ENCODE results near the gene RABGGTB. TPM values are rescaled to one million over a fixed set of nuclear protein-coding genes. Genes with fewer than 3 reads are reported as not detected.
"Not testable (repeated sequence)": the region's sequence is repeated elsewhere in the genome, so short reads cannot be mapped to it uniquely, and the experiment has no call there.

Gene RABGGTB
- total RNA-seq, 4 donors from 2014 or later: 54.5 to 87.6 (median 74.2) TPM

GRCh38 chr1:75765697-75766355 is 20.2 kb upstream of the RABGGTB start:
- intact Hi-C loops (cut with DNase I; ENCODE audit: low total_unique reads): no loop called here
- Histone ChIP-seq H3K4me1 (no peaks in the 10 kb centered on the region), H3K36me3 (no peaks in the 10 kb centered on the region), H3K27me3 (no peaks in the 10 kb centered on the region), H3K27ac (no peak overlapping the region), H3K9me3 (no peaks in the 10 kb centered on the region), H3K4me3 (no peak overlapping the region)
- no peak for DNase-seq
- TF ChIP-seq POLR2A (IDR thresholded peaks at IDR 0.05) (no peak), CTCF (IDR thresholded peaks at IDR 0.05) (no peak)

DNA sequence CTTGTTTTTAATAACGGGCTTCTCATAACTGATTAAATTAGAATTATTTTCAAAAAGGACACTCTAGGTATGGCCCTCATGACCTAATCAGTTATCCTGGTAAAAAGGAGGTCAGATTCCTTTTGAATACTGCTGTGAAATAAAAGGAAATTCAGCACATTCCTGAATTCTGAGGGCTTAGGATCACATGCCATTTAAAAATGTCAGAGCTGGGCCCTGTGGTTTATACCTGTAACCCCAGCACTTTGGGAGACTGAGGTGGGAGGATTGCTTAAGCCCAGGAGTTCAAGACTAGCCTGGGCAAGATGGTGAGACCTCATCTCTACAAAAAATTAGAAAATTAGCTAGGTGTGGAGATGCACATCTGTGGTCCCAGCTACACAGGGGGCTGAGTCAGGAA is 18.0 kb upstream of the RABGGTB start:
- intact Hi-C loops (cut with DNase I; ENCODE audit: low total_unique reads): no loop called here
- TF ChIP-seq CTCF (IDR thresholded peaks at IDR 0.05): no peak
- no peak for TF ChIP-seq POLR2A (IDR thresholded peaks at IDR 0.05)
- DNase-seq: no peak
- H3K36me3 ChIP-seq: no peaks in the 10 kb centered on the region
- H3K27me3 ChIP-seq: no peaks in the 10 kb centered on the region
- no peaks in the 10 kb centered on the region for H3K9me3 ChIP-seq
- no peak overlapping the region for H3K27ac ChIP-seq
- H3K4me3 ChIP-seq: no peak overlapping the region
- no peaks in the 10 kb centered on the region for H3K4me1 ChIP-seq

GRCh38 chr1:75770761-75771160 is 15.3 kb upstream of the RABGGTB start:
- DNase-seq: no peak
- H3K4me1 ChIP-seq: no peaks in the 10 kb centered on the region
- no peak overlapping the region for H3K4me3 ChIP-seq
- no peaks in the 10 kb centered on the region for H3K9me3 ChIP-seq
- H3K27ac ChIP-seq: no peak overlapping the region
- no peaks in the 10 kb centered on the region for H3K36me3 ChIP-seq
- intact Hi-C loops (cut with DNase I; ENCODE audit: low total_unique reads): no loop called here
- no peaks in the 10 kb centered on the region for H3K27me3 ChIP-seq
- TF ChIP-seq POLR2A (IDR thresholded peaks at IDR 0.05): no peak
- no peak for TF ChIP-seq CTCF (IDR thresholded peaks at IDR 0.05)

GRCh38 chr1:75771978-75772377 is 14.1 kb upstream of the RABGGTB start:
- H3K4me3 ChIP-seq: no peak overlapping the region
- DNase-seq: no peak
- intact Hi-C loops (cut with DNase I; ENCODE audit: low total_unique reads): no loop called here
- TF ChIP-seq CTCF (IDR thresholded peaks at IDR 0.05): no peak
- no peaks in the 10 kb centered on the region for H3K9me3 ChIP-seq
- H3K27ac ChIP-seq: no peak overlapping the region
- no peaks in the 10 kb centered on the region for H3K36me3 ChIP-seq
- no peaks in the 10 kb centered on the region for H3K4me1 ChIP-seq
- H3K27me3 ChIP-seq: no peaks in the 10 kb centered on the region

DNA sequence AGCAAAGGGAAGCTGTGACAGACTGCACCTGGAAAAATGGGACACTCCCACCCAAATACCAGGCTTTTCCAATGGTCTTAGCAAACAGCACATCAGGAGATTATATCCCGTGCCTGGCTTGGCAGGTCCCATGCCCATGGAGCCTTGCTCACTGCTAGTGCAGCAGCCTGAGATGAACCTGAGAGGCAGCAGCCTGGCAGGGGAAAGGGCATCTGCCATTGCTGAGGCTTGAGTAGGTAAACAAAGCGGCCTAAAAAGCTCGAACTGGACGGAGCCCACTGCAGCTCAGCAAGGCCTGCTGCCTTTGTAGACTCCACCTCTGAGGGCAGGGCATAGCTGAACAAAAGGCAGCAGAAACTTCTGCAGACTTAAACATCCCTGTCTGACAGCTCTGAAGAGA is 8.2 kb upstream of the RABGGTB start:
- DNase-seq; H3K27ac ChIP-seq; H3K4me1 ChIP-seq; H3K27me3 ChIP-seq; intact Hi-C loops (cut with DNase I; ENCODE audit: low total_unique reads); H3K36me3 ChIP-seq; H3K9me3 ChIP-seq; H3K4me3 ChIP-seq: not testable (repeated sequence)

DNA sequence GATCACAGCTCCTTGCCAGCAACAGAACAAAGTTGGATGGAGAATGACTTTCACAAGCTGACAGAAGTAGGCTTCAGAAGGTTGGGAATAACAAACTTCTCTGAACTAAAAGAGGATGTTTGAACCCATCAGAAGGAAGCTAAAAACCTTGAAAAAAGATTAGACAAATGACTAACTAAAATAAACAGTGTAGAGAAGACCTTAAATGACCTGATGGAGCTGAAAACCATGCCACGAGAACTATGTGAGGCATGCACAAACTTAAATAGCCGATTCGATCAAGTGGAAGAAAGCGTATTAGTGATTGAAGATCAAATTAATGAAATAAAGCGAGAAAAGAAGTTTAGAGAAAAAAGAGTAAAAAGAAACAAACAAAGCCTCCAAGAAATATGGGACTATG is 7.4 kb upstream of the RABGGTB start:
- H3K4me1 ChIP-seq; H3K27ac ChIP-seq; intact Hi-C loops (cut with DNase I; ENCODE audit: low total_unique reads); H3K4me3 ChIP-seq; H3K9me3 ChIP-seq; H3K27me3 ChIP-seq; DNase-seq; H3K36me3 ChIP-seq: not testable (repeated sequence)

DNA sequence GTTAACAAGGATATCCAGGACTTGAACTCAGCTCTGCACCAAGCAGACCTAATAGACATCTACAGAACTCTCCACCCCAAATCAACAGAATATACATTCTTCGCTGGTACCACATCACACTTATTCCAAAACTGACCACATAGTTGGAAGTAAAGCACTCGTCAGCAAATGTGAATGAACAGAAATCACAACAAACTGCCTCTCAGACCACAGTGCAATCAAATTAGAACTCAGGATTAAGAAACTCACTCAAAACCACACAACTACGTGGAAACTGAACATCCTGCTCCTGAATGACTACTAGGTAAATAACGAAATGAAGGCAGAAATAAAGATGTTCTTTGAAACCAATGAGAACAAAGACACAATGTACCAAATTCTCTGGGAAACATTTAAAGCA is 5.9 kb upstream of the RABGGTB start:
- H3K27ac ChIP-seq; H3K4me3 ChIP-seq; H3K36me3 ChIP-seq; DNase-seq; H3K9me3 ChIP-seq; intact Hi-C loops (cut with DNase I; ENCODE audit: low total_unique reads); H3K27me3 ChIP-seq; H3K4me1 ChIP-seq: not testable (repeated sequence)

DNA sequence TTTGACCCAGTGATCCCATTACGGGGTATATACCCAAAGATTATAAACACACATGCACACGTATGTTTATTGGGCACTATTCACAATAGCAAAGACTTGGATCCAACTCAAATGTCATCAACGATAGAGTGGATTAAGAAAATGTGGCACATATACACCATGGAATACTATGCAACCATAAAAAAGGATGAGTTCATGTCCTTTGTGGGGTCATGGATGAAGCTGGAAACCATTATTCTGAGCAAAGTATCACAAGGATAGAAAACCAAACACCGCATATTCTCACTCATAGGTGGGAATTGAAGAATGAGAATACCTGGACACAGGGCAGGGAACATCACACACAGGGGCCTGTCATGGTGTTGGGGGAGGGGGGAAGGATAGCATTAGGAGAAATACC is 2.1 kb upstream of the RABGGTB start:
- H3K4me1 ChIP-seq; H3K4me3 ChIP-seq; H3K27ac ChIP-seq; intact Hi-C loops (cut with DNase I; ENCODE audit: low total_unique reads); DNase-seq; H3K36me3 ChIP-seq; H3K27me3 ChIP-seq; H3K9me3 ChIP-seq: not testable (repeated sequence)

Data from uterus (tissue), 4 donors.